Stomach (tissue), 4 donors: ENCODE results near the gene RGS12.

ENCODE experiments used
- EP300 ChIP-seq: sonication (generic); formaldehyde crosslinking; IDR thresholded peaks from one replicate; pipeline ENCODE4 v1.6.1; 2017; ENCODE audit warnings: antibody characterized with exemption
- POLR2AphosphoS5 ChIP-seq, 3 donors: sonication (generic); formaldehyde crosslinking; IDR thresholded peaks; one replicate each; pipeline ENCODE4 v1.6.1; 2016; ENCODE audit warnings: antibody characterized with exemption in 3 of 3
- TF ChIP-seq, protein P1 (sequence below), 7 experiments: fragments of 450-650 bp in 4 of 7; fragments of 200-600 bp in 3 of 7; sonication (generic) in 3 of 7; IDR thresholded peaks; one replicate each; pipeline ENCODE4 v1.5.1; 2016 to 2019; ENCODE audit warnings: antibody characterized with exemption in 7 of 7, control low read depth in 2 of 7, mild to moderate bottlenecking in 1 of 7

DNA sequence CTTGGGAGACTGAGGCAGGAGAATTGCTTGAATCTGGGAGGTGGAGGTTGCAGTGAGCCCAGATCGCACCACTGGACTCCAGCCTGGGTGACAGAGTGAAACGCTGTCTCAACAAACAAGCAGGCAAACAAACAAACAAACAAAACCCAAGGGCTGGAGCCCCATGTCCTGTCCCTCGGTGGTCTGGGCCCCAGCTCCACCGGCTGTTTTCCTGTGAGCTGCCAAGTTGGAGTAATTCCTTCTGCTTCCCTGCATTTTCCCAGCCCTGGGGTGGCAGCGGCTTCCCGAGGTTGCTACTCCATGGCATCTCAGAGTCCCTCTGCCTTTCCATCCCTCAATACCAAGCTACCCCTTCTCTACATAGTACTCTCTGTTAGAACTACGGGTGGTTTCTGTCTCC lies 43.2 kb downstream of the RGS12 start:
- TF ChIP-seq, protein P1, sequence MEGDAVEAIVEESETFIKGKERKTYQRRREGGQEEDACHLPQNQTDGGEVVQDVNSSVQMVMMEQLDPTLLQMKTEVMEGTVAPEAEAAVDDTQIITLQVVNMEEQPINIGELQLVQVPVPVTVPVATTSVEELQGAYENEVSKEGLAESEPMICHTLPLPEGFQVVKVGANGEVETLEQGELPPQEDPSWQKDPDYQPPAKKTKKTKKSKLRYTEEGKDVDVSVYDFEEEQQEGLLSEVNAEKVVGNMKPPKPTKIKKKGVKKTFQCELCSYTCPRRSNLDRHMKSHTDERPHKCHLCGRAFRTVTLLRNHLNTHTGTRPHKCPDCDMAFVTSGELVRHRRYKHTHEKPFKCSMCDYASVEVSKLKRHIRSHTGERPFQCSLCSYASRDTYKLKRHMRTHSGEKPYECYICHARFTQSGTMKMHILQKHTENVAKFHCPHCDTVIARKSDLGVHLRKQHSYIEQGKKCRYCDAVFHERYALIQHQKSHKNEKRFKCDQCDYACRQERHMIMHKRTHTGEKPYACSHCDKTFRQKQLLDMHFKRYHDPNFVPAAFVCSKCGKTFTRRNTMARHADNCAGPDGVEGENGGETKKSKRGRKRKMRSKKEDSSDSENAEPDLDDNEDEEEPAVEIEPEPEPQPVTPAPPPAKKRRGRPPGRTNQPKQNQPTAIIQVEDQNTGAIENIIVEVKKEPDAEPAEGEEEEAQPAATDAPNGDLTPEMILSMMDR (IDR thresholded peaks at IDR 0.05) = no peak
- TF ChIP-seq POLR2AphosphoS5 (IDR thresholded peaks at IDR 0.05) = no peak
- TF ChIP-seq EP300 = no peak
